Measurements from ENCODE around the gene FBXL16.

Gene FBXL16

DNA sequence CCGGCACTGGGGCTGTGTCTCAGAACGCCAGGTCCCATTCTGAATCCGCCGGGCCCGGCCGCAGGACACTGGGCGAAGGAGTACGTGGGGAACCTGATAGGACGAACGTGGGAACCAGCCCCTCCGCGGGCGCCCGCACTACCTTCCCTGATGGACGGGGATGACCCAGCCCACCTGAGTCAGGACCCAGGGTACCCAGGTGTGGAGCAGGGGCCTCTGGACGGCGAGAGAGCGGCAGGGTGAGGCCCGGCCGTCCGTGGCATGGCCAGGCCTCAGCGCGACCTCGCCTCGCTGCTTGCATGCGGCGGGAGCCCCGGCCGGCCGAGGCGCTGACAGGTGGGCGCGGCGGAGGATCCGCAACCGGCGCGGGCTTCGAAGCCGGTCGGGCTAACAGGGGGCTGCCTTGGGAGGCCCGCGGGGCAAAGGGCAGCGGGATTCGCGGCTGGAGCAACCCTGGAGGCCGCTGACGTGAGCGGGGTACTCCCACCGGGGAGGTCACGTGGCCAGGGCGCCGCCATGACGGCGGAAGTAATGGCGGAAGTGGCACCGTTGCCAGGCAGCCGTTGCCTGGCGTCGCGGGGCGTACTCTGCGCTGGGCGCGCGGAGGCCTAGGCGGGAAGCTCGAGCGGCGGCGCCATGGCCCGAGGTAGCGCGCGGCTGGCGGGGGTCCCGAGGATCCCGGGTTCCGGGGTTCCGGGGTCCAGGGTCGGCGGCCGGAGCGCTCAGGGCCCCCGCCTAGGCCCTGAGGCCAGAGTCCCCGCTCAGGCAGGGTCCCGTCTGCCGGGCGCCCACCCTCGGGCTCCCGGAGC, 56.6 kb downstream of the FBXL16 start, which contains the start of gene WDR90:
TSS of gene WDR90 (plus strand) at position 585 of the 809 bp plus-strand sequence. CDS start at position 637, 52 bp downstream.
- peak within 1 kb of the TSS; percentile 65 for H3K4me3 ChIP-seq (ENCODE audit: low read depth, low read length)

GRCh38 chr16:648071-648780, 57.4 kb downstream of the FBXL16 start:
- peak overlapping the region; percentile 65 for H3K4me3 ChIP-seq (ENCODE audit: low read depth, low read length)
- TF ChIP-seq, protein P1, sequence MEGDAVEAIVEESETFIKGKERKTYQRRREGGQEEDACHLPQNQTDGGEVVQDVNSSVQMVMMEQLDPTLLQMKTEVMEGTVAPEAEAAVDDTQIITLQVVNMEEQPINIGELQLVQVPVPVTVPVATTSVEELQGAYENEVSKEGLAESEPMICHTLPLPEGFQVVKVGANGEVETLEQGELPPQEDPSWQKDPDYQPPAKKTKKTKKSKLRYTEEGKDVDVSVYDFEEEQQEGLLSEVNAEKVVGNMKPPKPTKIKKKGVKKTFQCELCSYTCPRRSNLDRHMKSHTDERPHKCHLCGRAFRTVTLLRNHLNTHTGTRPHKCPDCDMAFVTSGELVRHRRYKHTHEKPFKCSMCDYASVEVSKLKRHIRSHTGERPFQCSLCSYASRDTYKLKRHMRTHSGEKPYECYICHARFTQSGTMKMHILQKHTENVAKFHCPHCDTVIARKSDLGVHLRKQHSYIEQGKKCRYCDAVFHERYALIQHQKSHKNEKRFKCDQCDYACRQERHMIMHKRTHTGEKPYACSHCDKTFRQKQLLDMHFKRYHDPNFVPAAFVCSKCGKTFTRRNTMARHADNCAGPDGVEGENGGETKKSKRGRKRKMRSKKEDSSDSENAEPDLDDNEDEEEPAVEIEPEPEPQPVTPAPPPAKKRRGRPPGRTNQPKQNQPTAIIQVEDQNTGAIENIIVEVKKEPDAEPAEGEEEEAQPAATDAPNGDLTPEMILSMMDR (IDR thresholded peaks at IDR 0.05; ENCODE audit: low read depth, low read length) = no peak

More for the DNA sequence above, 56.6 kb downstream of the FBXL16 start, which contains the start of gene WDR90:
- TF ChIP-seq, protein P1 (IDR thresholded peaks at IDR 0.05; ENCODE audit: low read depth, low read length) = no peak

GRCh38 chr16:647173-647902, 58.3 kb downstream of the FBXL16 start:
- no peak overlapping the region for H3K4me3 ChIP-seq (ENCODE audit: low read depth, low read length)
- TF ChIP-seq, protein P1 (IDR thresholded peaks at IDR 0.05; ENCODE audit: low read depth, low read length) = no peak

DNA sequence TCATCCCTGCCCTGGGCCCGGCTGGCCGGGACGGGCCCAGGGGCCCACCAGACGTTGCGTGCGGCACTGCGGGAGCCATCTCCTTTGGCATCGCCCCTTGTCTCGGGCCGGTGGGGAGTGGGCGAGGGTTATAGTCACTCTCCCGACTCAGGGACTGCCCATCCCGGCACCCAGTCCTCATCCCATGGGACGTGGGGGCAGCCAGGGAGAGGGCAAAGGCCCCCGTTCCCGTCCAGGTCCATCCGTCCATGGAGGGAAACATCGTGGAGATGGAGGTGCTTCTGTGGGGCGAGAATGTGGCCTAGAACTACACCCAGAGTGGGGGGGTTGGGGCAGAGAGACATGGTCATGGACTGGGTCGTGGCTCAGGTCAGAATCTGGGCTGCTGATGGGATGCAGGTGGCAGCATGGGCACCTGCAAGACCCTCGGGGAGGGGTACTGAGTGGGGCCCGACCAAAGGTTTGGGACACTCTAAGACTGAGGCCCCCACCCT, 58.9 kb downstream of the FBXL16 start:
- TF ChIP-seq, protein P1 (IDR thresholded peaks at IDR 0.05; ENCODE audit: low read depth, low read length) = no peak
- no peak overlapping the region for H3K4me3 ChIP-seq (ENCODE audit: low read depth, low read length)

GRCh38 chr16:645852-646678, 59.5 kb downstream of the FBXL16 start:
- H3K4me3 ChIP-seq (ENCODE audit: low read depth, low read length) = no peak overlapping the region
- TF ChIP-seq, protein P1 (IDR thresholded peaks at IDR 0.05; ENCODE audit: low read depth, low read length) = no peak

DNA sequence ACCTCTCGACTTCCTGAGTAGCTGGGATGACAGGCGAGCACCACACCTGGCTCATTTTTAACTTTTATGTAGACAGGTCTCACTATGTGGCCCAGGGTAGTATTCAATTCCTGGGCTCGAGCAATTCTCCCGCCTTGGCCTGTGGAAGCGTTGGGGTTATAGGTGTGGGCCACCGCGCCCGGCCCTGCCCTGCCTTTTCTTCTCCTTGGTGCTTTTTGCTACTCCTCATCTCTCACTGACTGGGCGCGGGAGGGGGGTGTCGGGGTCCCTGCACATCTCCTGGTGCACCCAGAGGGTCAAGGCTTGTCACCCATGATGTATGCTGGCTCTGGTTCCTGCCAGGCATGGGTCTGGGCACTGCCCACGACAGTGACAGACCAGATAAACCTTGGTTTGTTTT, 61.0 kb downstream of the FBXL16 start:
- H3K4me3 ChIP-seq (ENCODE audit: low read depth, low read length) = no peak overlapping the region

More for the DNA sequence above, 61.0 kb downstream of the FBXL16 start:
- TF ChIP-seq, protein P1 (IDR thresholded peaks at IDR 0.05; ENCODE audit: low read depth, low read length) = no peak
